GM10266 (cell line): Measurements from ENCODE around the gene ZNF804A.
"Not testable (repeated sequence)": the region's sequence is repeated elsewhere in the genome, so short reads cannot be mapped to it uniquely, and the experiment has no call there.

ENCODE experiments used
- DNase-seq: peaks from one replicate; pipeline ENCODE4 v3.0.0; 2012; ENCODE audit errors: extremely low spot score
- CTCF ChIP-seq: IDR thresholded peaks from 2 replicates; pipeline ENCODE4 v1.5.1; 2012; ENCODE audit warnings: mild to moderate bottlenecking, low read depth; ENCODE audit not compliant: control insufficient read depth, insufficient read depth; ENCODE audit errors: missing control alignments

The ZNF804A gene

GRCh38 chr2:184734338-184734737 is 136.0 kb downstream of the ZNF804A start:
- no peak for TF ChIP-seq CTCF
- DNase-seq, result no peak

GRCh38 chr2:184735611-184736010 is 137.3 kb downstream of the ZNF804A start:
- no peak for TF ChIP-seq CTCF
- DNase-seq, result no peak

- DNase-seq, result no peak
- TF ChIP-seq CTCF, result no peak
These were observed 144.8 kb downstream of the ZNF804A start for GRCh38 chr2:184743096-184743495.

GRCh38 chr2:184756161-184756560 is 157.8 kb downstream of the ZNF804A start:
- DNase-seq, result no peak
- no peak for TF ChIP-seq CTCF

- no peak for DNase-seq
These were observed 158.6 kb downstream of the ZNF804A start for GRCh38 chr2:184756885-184757284.

GRCh38 chr2:184759557-184760255 is 161.4 kb downstream of the ZNF804A start:
- DNase-seq, result not testable (repeated sequence)

More at GRCh38 chr2:184756885-184757284, 158.6 kb downstream of the ZNF804A start:
- TF ChIP-seq CTCF, result no peak

GRCh38 chr2:184760931-184761330 is 162.6 kb downstream of the ZNF804A start:
- DNase-seq, result no peak
- TF ChIP-seq CTCF, result no peak
